H9 (cell line): ENCODE measurements around the gene IMP3. TPM values are rescaled to one million over a fixed set of nuclear protein-coding genes. Genes with fewer than 3 reads are reported as not detected.
A peak's percentile ranks its signal among the peaks of the same experiment; 100 is the strongest.

Experiments used
- DNase-seq: peaks from one replicate; pipeline ENCODE4 v3.0.0-alpha.2; 2017
- H2AFZ ChIP-seq: one replicate; pipeline ENCODE4 v1.6.1; 2013; ENCODE audit warnings: mild to moderate bottlenecking, low read length, control low read depth, moderate library complexity
- H2AK5ac ChIP-seq: 2 replicates; pipeline ENCODE4 v1.6.1; 2013; ENCODE audit warnings: low read length, control low read depth, mixed read lengths; ENCODE audit not compliant: insufficient read length
- H2BK120ac ChIP-seq: one replicate; pipeline ENCODE4 v1.6.1; 2013; ENCODE audit warnings: low read depth, mild to moderate bottlenecking, low read length, control low read depth, inconsistent platforms; ENCODE audit not compliant: poor library complexity, severe bottlenecking
- H2BK12ac ChIP-seq: 2 replicates; pipeline ENCODE4 v1.6.1; 2013; ENCODE audit warnings: low read length, control low read depth, mixed read lengths, low read depth; ENCODE audit not compliant: insufficient read length
- H2BK15ac ChIP-seq: 2 replicates; pipeline ENCODE4 v1.6.1; 2013; ENCODE audit warnings: low read depth, low read length, control low read depth
- H2BK20ac ChIP-seq: one replicate; pipeline ENCODE4 v1.6.1; 2013; ENCODE audit warnings: low read depth, mild to moderate bottlenecking, low read length, control low read depth, inconsistent platforms; ENCODE audit not compliant: poor library complexity, severe bottlenecking
- H2BK5ac ChIP-seq: 2 replicates; pipeline ENCODE4 v1.6.1; 2013; ENCODE audit warnings: low read length, control low read depth, mixed read lengths; ENCODE audit not compliant: insufficient read length
- H3K14ac ChIP-seq: 2 replicates; pipeline ENCODE4 v1.6.1; 2013; ENCODE audit warnings: low read length, control low read depth; ENCODE audit not compliant: insufficient read depth
- H3K18ac ChIP-seq: 2 replicates; pipeline ENCODE4 v1.6.1; 2013; ENCODE audit warnings: low read depth, mild to moderate bottlenecking, mixed read lengths, low read length, control low read depth; ENCODE audit not compliant: insufficient read length
- H3K23ac ChIP-seq: 2 replicates; pipeline ENCODE4 v1.6.1; 2013; ENCODE audit warnings: low read length, control low read depth, mixed read lengths, low read depth; ENCODE audit not compliant: insufficient read length
- H3K23me2 ChIP-seq: 2 replicates; pipeline ENCODE4 v1.6.1; 2013; ENCODE audit warnings: low read depth, mild to moderate bottlenecking, mixed read lengths, low read length, control low read depth; ENCODE audit not compliant: insufficient read length, poor library complexity, severe bottlenecking
- H3K27ac ChIP-seq: 2 replicates; pipeline ENCODE4 v1.5.1; 2013; ENCODE audit warnings: low read length, control low read depth, mixed read lengths, low read depth; ENCODE audit not compliant: insufficient read length
- H3K27me3 ChIP-seq: 2 replicates; pipeline ENCODE4 v1.6.1; 2013; ENCODE audit warnings: low read length, control low read depth, inconsistent platforms; ENCODE audit not compliant: insufficient read depth
- H3K4ac ChIP-seq: 2 replicates; pipeline ENCODE4 v1.6.1; 2013; ENCODE audit warnings: low read depth, mild to moderate bottlenecking, control low read depth, inconsistent platforms, low read length, moderate library complexity
- H3K4me1 ChIP-seq: 2 replicates; pipeline ENCODE4 v1.6.1; 2013; ENCODE audit warnings: low read length, control low read depth, inconsistent platforms; ENCODE audit not compliant: insufficient read depth
- H3K4me2 ChIP-seq: 2 replicates; pipeline ENCODE4 v1.6.1; 2013; ENCODE audit warnings: low read length, control low read depth, mixed read lengths; ENCODE audit not compliant: insufficient read length, insufficient read depth
- H3K56ac ChIP-seq: 2 replicates; pipeline ENCODE4 v1.6.1; 2013; ENCODE audit warnings: low read depth, mild to moderate bottlenecking, mixed read lengths, low read length, control low read depth; ENCODE audit not compliant: insufficient read length
- H3K79me1 ChIP-seq: 2 replicates; pipeline ENCODE4 v1.6.1; 2013; ENCODE audit warnings: low read depth, mild to moderate bottlenecking, moderate library complexity, low read length, control low read depth, inconsistent platforms; ENCODE audit not compliant: insufficient read depth, poor library complexity, severe bottlenecking
- H3K79me2 ChIP-seq: 2 replicates; pipeline ENCODE4 v1.6.1; 2013; ENCODE audit warnings: low read length, control low read depth, inconsistent platforms; ENCODE audit not compliant: insufficient read depth
- H3K9ac ChIP-seq: 2 replicates; pipeline ENCODE4 v1.6.1; 2013; ENCODE audit warnings: low read length, control low read depth, mixed read lengths; ENCODE audit not compliant: insufficient read length; ENCODE audit errors: extremely low read depth
- H3K9me3 ChIP-seq: one replicate; pipeline ENCODE4 v1.6.1; 2013; ENCODE audit warnings: low read depth, low read length, inconsistent platforms; ENCODE audit not compliant: control insufficient read depth
- H3T11ph ChIP-seq: one replicate; pipeline ENCODE4 v1.6.1; 2013; ENCODE audit warnings: mild to moderate bottlenecking, low read length, control low read depth, inconsistent platforms
- H4K20me1 ChIP-seq: one replicate; pipeline ENCODE4 v1.6.1; 2013; ENCODE audit not compliant: control insufficient read depth, insufficient read length, insufficient read depth
- H4K5ac ChIP-seq: 2 replicates; pipeline ENCODE4 v1.6.1; 2013; ENCODE audit warnings: low read depth, mild to moderate bottlenecking, mixed read lengths, low read length, control low read depth; ENCODE audit not compliant: insufficient read length
- H4K8ac ChIP-seq: replicated peaks from 2 replicates; pipeline ENCODE4 v1.6.1; 2013; ENCODE audit warnings: low read length, control low read depth, mixed read lengths, low read depth; ENCODE audit not compliant: insufficient read length
- H4K91ac ChIP-seq: 2 replicates; pipeline ENCODE4 v1.6.1; 2013; ENCODE audit warnings: low read depth, mild to moderate bottlenecking, moderate library complexity, mixed read lengths, low read length, control low read depth; ENCODE audit not compliant: insufficient read length
- H3K27ac Mint-ChIP-seq, 3 experiments: 2 replicates in 2 of 3; 3 replicates in 1 of 3; pipeline ENCODE4 v1.8.0; 2020 to 2021; ENCODE audit warnings: mixed read lengths in 3 of 3, mild to moderate bottlenecking in 1 of 3, moderate library complexity in 1 of 3
- H3K27me3 Mint-ChIP-seq: 2 replicates; pipeline ENCODE4 v1.8.0; 2021; ENCODE audit warnings: low read depth, mild to moderate bottlenecking, moderate library complexity, mixed read lengths
- H3K36me3 Mint-ChIP-seq, 3 experiments: 2 replicates in 2 of 3; 3 replicates in 1 of 3; pipeline ENCODE4 v1.8.0; 2020 to 2021; ENCODE audit warnings: low read depth in 3 of 3, mixed read lengths in 3 of 3; ENCODE audit not compliant: insufficient read depth in 1 of 3
- H3K4me1 Mint-ChIP-seq, 2 experiments: 2 replicates each; pipeline ENCODE4 v1.8.0; 2020; ENCODE audit warnings: mixed read lengths in 2 of 2
- H3K4me3 Mint-ChIP-seq, 2 experiments: 2 replicates in 1 of 2; 3 replicates in 1 of 2; pipeline ENCODE4 v1.8.0; 2020 to 2021; ENCODE audit warnings: mild to moderate bottlenecking in 2 of 2, mixed read lengths in 2 of 2, moderate library complexity in 1 of 2
- H3K9me3 Mint-ChIP-seq, 2 experiments: 2 replicates in 1 of 2; 3 replicates in 1 of 2; pipeline ENCODE4 v1.8.0; 2020; ENCODE audit warnings: mild to moderate bottlenecking in 2 of 2, mixed read lengths in 2 of 2, moderate library complexity in 1 of 2
- WGBS: extraction: QIAGEN DNeasy Blood & Tissue Kit; methylation state at CpG from one replicate; pipeline ENCODE4 v1.1.7; 2013; ENCODE audit warnings: missing lambda C conversion rate, low lambda C conversion rate, mixed read lengths; ENCODE audit not compliant: insufficient read length; ENCODE audit errors: extremely low coverage; 5-methylcytosine and 5-hydroxymethylcytosine counted together
- total RNA-seq: library from RNA; stranded (reverse); gene quantifications from 2 replicates; pipeline ENCODE4 v1.2.1, GENCODE V29; 2021
- TF ChIP-seq, protein P1 (sequence below): fragments of 200-600 bp; sonication (generic); conservative IDR thresholded peaks from 3 replicates; pipeline ENCODE4 v1.8.0; 2021; ENCODE audit warnings: antibody characterized with exemption, mild to moderate bottlenecking

Gene IMP3
- total RNA-seq, 1 experiment from 2014 or later = 97.9 TPM

DNA sequence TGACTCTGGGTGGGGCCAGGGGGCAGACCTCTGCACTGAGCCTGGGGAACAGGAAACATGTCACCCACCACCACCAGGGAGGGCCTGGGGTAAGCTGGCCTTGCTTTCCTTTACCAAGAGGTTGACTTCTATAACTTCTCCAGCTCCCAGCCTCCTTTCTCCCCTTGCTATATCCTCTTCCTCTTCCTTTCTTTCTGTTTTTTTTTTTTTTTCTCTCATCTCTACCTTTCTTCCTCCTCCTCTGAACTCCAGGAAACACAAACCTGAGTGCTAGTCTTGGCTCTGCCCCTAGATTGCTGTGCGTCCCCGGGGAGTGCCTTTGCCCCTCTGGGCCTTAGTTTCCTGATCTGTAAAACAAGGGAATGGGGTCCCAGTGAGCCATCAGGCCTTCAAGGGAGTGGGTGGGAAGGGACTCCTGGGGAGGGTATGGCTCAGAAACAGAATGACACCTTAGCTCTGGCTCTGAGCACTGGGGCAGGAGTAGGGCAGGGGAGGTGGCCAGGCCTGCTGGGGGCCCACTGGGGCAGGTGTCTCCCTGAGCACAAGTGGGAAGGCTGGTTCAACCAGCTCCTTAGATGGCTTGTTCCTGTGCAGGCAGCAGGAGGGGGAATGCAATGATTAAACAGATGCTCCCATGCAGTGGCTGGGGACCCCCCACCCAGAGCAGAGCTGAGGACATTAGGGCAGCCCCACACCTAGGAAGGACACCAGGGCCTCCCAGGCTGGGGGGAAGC, 12.0 kb upstream of the IMP3 start:
- no peak overlapping the region for H3K9ac ChIP-seq
- no peaks in the 10 kb centered on the region; the same call in 1 of the 2 replicates for H3K27me3 ChIP-seq
- H2BK15ac ChIP-seq = no peak overlapping the region
- H4K91ac ChIP-seq = no peak overlapping the region
- TF ChIP-seq, protein P1, sequence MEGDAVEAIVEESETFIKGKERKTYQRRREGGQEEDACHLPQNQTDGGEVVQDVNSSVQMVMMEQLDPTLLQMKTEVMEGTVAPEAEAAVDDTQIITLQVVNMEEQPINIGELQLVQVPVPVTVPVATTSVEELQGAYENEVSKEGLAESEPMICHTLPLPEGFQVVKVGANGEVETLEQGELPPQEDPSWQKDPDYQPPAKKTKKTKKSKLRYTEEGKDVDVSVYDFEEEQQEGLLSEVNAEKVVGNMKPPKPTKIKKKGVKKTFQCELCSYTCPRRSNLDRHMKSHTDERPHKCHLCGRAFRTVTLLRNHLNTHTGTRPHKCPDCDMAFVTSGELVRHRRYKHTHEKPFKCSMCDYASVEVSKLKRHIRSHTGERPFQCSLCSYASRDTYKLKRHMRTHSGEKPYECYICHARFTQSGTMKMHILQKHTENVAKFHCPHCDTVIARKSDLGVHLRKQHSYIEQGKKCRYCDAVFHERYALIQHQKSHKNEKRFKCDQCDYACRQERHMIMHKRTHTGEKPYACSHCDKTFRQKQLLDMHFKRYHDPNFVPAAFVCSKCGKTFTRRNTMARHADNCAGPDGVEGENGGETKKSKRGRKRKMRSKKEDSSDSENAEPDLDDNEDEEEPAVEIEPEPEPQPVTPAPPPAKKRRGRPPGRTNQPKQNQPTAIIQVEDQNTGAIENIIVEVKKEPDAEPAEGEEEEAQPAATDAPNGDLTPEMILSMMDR = no peak
- H2BK12ac ChIP-seq = no peak overlapping the region
- Mint-ChIP-seq H3K9me3 (no peaks in the 10 kb centered on the region), H3K4me3 (peak overlapping the region; percentile 14 to 97; a peak in 3 of 5 replicates), H3K4me1 (peaks cover 48 to 50% of the 10 kb centered on the region in 2 experiments), H3K27ac (peak overlapping the region in 1 of 3 experiments; percentile 72; a peak in 2 of 7 replicates), H3K36me3 (peaks cover 18 to 48% (median 38%) of the 10 kb centered on the region in 3 experiments), H3K27me3 (peaks cover 1% of the 10 kb centered on the region; the same call in 1 of the 2 replicates)
- H3K18ac ChIP-seq = no peak overlapping the region
- WGBS = no CpG with 5 or more reads among the region's 2 CpGs
- no peak overlapping the region for H2BK120ac ChIP-seq
- H3K14ac ChIP-seq = no peak overlapping the region
- H3K4me1 ChIP-seq = peaks cover 3% of the 10 kb centered on the region; the same call in 1 of the 2 replicates
- H3K23me2 ChIP-seq = peaks cover 14% of the 10 kb centered on the region
- no peak overlapping the region for H2BK20ac ChIP-seq
- no peak overlapping the region for H3K4me2 ChIP-seq
- H4K5ac ChIP-seq = no peak overlapping the region
- H3K27ac ChIP-seq = no peak overlapping the region
- H3K9me3 ChIP-seq = no peaks in the 10 kb centered on the region
- no peak overlapping the region for H3K23ac ChIP-seq
- no peak overlapping the region for H2AK5ac ChIP-seq
- H4K20me1 ChIP-seq = no peaks in the 10 kb centered on the region
- no peak overlapping the region for H3K4ac ChIP-seq
- no peak overlapping the region for H2BK5ac ChIP-seq
- H3K56ac ChIP-seq = no peak overlapping the region
- no peak overlapping the region for H2AFZ ChIP-seq
- H3K79me1 ChIP-seq = no peaks in the 10 kb centered on the region
- no peak overlapping the region for H3T11ph ChIP-seq
- DNase-seq = no peak
- peaks cover 9% of the 10 kb centered on the region; the same call in 1 of the 2 replicates for H3K79me2 ChIP-seq
- no peak overlapping the region for H4K8ac ChIP-seq
